GM10248 (cell line): ENCODE measurements around the gene PGM3.

Experiments
- CTCF ChIA-PET: fragments of 300-600 bp; sonication (Branson Sonifier 250); formaldehyde crosslinking; extraction: SDS; loops from one replicate; lab custom pipeline; 2021; ENCODE audit warnings: antibody characterized with exemption; lab: Yijun Ruan, JAX
- POLR2A ChIA-PET: fragments of 350-650 bp; sonication (Branson Sonifier 250); formaldehyde crosslinking; extraction: SDS; loops from one replicate; lab custom pipeline; 2020; ENCODE audit warnings: antibody characterized with exemption; lab: Yijun Ruan, JAX
- DNase-seq: peaks from one replicate; pipeline ENCODE4 v3.0.0; 2012; ENCODE audit errors: extremely low spot score
- TF ChIP-seq, protein P1 (sequence below): IDR thresholded peaks from 2 replicates; pipeline ENCODE4 v1.5.1; 2012; ENCODE audit warnings: mild to moderate bottlenecking, low read depth; ENCODE audit errors: extremely low read depth, missing control alignments, control extremely low read depth

The PGM3 gene

DNA sequence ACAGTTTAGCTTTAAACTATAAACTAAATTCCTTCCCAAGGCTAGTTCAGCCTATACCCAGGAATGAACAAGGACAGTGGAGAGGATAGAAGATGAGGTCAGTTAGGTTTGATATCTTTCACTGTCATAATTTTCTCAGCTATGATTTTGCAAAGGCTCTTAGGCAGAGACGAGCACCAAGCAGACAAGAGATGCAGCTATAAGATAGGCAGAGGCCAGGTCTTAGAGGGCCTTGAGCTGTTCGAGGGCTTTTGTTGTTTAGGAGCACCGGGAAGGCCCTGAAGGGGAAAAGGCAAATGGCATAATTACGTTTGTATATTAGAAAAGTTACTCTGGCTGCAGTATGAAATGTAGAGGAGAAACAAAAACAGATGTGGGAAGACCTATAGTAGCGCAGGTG is 65.8 kb downstream of the PGM3 start:
- CTCF ChIA-PET = interaction anchor here (1.4 to 1.8 kb wide), 3 partner anchors 13 to 62 kb away, joined by 3 to 6 read pairs (median 4); partner anchors contain the start of genes DOP1A and UBE3D
- POLR2A ChIA-PET = no interaction called here
- no peak for DNase-seq
- TF ChIP-seq, protein P1, sequence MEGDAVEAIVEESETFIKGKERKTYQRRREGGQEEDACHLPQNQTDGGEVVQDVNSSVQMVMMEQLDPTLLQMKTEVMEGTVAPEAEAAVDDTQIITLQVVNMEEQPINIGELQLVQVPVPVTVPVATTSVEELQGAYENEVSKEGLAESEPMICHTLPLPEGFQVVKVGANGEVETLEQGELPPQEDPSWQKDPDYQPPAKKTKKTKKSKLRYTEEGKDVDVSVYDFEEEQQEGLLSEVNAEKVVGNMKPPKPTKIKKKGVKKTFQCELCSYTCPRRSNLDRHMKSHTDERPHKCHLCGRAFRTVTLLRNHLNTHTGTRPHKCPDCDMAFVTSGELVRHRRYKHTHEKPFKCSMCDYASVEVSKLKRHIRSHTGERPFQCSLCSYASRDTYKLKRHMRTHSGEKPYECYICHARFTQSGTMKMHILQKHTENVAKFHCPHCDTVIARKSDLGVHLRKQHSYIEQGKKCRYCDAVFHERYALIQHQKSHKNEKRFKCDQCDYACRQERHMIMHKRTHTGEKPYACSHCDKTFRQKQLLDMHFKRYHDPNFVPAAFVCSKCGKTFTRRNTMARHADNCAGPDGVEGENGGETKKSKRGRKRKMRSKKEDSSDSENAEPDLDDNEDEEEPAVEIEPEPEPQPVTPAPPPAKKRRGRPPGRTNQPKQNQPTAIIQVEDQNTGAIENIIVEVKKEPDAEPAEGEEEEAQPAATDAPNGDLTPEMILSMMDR = no peak

DNA sequence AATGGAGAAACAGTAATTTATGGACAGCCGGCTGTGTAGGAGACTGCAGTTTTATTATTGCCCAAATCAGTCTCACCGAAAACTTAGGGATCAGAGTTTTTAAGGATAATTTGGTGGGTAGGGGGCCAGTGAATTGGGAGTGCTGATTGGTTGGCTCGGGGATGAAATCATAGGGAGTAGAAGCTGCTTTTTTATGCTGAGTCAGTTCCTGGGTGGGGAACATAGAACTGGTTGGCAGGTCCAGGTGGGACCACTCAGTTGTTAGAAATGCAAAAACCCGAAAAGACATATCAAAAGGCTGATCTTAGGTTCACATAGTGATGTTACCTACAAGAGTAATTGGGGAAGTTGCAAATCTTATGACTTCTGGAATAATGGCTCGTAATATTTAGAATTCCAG is 66.3 kb downstream of the PGM3 start:
- ChIA-PET CTCF (interaction anchor here (1.4 to 1.8 kb wide), 3 partner anchors 14 to 61 kb away, joined by 3 to 6 read pairs (median 4); partner anchors contain the start of genes DOP1A and UBE3D), POLR2A (no interaction called here)
- DNase-seq = no peak
- TF ChIP-seq, protein P1 = no peak

DNA sequence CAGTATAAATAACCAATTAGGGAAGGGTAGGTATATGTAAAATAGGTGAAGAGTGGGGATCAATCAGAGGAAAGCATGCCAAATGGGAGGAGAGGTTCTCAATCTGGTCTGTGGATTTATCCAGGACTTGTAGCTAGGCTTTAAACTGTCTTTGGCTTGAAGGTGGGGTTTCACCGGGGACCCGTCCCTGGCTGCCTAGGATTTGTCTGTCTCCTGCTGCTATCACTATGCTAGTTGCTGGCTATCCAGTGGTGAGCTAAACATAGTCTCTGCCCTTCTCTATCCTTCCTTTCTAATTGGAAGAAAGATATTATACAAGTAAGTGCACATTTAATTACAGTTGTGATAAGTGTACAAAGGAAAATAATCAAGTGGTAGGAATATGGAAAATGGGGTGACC is 66.8 kb downstream of the PGM3 start:
- DNase-seq = no peak
- CTCF ChIA-PET = interaction anchor here (1.4 to 1.8 kb wide), 3 partner anchors 14 to 61 kb away, joined by 3 to 6 read pairs (median 4); partner anchors contain the start of genes DOP1A and UBE3D
- POLR2A ChIA-PET = no interaction called here
- TF ChIP-seq, protein P1 = no peak

DNA sequence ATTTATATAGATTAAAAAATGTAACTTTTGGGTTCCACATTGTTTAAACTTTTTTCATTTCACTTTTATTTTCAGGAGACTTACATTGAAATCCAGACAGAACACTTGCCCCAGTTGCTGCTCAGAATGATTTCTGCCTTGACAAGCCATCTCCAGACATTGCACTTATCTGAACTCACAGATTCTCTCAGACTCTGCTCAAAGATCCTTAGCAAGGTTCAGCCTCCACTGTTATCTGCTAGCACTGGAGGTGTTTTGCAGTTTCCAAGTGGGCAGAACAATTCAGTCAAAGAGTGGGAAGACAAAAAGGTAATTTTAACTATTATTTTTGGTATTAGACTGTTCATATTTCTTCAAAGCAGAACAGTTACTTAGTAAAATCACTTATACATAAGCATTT is 67.6 kb downstream of the PGM3 start:
- DNase-seq = no peak
- CTCF ChIA-PET = no interaction called here
- TF ChIP-seq, protein P1 = no peak
- POLR2A ChIA-PET = no interaction called here

DNA sequence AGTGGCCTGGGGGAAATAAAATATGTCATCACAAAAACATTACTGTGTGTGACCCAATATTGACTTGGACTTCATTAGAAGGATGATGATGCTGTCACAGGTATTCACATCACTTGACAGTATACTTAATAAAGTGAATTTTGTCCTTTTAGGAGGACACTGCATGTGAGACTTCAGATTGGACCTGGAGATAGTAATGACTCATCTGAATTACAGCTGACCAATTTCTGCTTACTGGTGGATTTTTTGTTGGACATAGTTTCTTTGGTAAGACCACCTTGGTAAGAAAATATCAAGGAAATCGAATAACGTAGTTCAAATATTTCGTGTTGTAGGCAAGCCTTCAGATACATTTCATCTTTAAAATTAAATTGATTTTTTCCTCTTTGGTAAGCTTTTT is 68.5 kb downstream of the PGM3 start:
- no peak for DNase-seq
- CTCF ChIA-PET = no interaction called here

DNA sequence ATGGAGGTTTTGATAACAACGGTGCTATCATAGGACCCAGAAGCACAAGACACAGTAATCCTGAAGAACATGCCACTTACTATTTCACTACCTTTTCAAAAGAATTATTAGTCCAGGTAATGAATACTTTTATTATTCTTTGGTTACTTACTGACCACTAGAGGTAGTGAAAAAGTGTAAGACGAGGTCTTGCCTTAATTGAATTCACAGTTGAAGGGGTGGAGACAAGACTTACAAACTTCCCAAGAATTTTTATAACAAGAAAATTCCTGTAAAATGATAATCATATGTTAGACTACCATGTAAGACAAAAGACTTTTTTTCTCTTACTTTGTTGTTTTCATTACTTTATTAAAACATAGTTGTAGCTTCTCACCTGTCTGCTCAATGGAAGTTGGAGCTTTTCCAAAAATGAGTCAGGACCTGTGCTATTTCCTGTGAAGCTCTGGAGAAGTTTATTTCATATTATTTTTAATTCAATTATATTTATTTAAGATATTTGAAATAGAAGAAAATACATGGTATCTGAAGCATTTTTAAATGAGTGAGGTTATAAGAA is 73.2 kb downstream of the PGM3 start:
- POLR2A ChIA-PET = no interaction called here
- DNase-seq = no peak
- TF ChIP-seq, protein P1 = no peak
- CTCF ChIA-PET = interaction anchor here (1.0 to 4.5 kb wide), 2 partner anchors 12 to 53 kb away, joined by 3 to 24 read pairs; partner anchors contain the start of genes DOP1A and UBE3D

More for the DNA sequence above, 68.5 kb downstream of the PGM3 start:
- TF ChIP-seq, protein P1 = no peak
- POLR2A ChIA-PET = no interaction called here
